GM12892 (cell line): ENCODE measurements around the gene CAPZB.

Experiments
- POLR2A ChIP-seq: IDR thresholded peaks from 2 replicates; pipeline ENCODE4 v1.6.1; 2011; ENCODE audit warnings: low read depth, low read length, control low read depth
- POLR2AphosphoS5 ChIP-seq: IDR thresholded peaks from 2 replicates; pipeline ENCODE4 v1.6.1; 2011; ENCODE audit warnings: low read depth, low read length, control low read depth
- TAF1 ChIP-seq: IDR thresholded peaks from 2 replicates; pipeline ENCODE4 v1.6.1; 2011; ENCODE audit warnings: low read depth, mild to moderate bottlenecking, control low read depth, low read length, borderline replicate concordance

DNA sequence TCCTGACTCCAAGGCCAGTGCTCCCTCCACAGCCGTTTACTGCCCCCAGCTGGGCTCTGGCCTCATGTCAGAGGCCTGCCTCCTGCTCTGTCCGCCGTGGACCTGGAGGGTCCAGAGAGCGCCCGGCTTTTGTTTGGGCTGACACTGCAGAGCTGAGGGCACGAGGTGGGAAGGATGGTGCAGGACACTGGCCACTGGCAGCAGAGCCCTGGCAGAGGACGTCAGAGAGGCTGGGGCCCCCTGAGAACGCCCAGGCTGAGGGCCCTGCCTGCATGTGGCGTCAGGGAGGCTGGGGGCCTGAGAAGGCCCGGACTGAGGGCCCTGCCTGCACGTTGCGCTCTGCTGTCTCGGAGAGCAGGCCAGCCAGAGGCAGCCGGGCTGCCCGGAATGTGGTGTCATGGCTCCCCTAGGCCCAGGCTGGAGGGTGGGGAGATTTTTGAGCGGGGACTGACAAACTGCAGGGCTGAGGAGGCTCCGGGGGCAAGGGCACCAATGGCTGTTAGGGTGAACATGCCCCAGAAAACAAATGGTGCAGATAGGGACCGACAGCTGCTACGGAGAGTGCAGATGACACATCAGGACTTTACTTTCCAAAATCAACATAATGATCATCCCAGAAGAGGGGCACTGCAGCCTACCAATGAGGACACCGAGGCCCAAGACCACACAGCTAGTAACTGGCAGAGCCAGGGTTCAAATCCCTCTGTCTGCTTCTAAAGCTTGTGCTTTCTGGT lies 141.6 kb downstream of the CAPZB start:
- TF ChIP-seq POLR2AphosphoS5, result no peak
- TF ChIP-seq POLR2A, result no peak
- TF ChIP-seq TAF1, result no peak
